H1 (cell line): ENCODE measurements around the gene C1QTNF7. TPM values are rescaled to one million over a fixed set of nuclear protein-coding genes. Genes with fewer than 3 reads are reported as not detected.

Experiments
- CTCF ChIA-PET: fragments of 300-600 bp; sonication (Branson Sonifier 250); formaldehyde crosslinking; loops from one replicate; lab custom pipeline; 2021; ENCODE audit not compliant: partially characterized antibody; lab: Charles Lee
- POLR2A ChIA-PET: fragments of 300-600 bp; sonication (Branson Sonifier 250); formaldehyde crosslinking; loops from one replicate; lab custom pipeline; 2021; ENCODE audit warnings: inconsistent platforms; ENCODE audit not compliant: partially characterized antibody; lab: Charles Lee
- DNase-seq, 2 experiments: peaks; one replicate each; pipeline versions ENCODE4 v3.0.0 to v3.0.0-alpha.2; 2010 to 2022; ENCODE audit warnings: low spot score in 2 of 2, low read depth in 1 of 2, mixed read lengths in 1 of 2
- FAIRE-seq: peaks from 2 replicates; lab custom pipeline; 2011; peaks lifted over from hg19 to GRCh38; lab: Jason Lieb, UNC
- H2AFZ ChIP-seq: 2 replicates; pipeline ENCODE4 v1.8.1; 2012; ENCODE audit warnings: low read length, inconsistent platforms
- H2AK5ac ChIP-seq: 2 replicates; pipeline ENCODE4 v1.6.1; 2013; ENCODE audit warnings: low read depth, low read length
- H2BK120ac ChIP-seq: replicated peaks from 2 replicates; pipeline ENCODE3; 2013; ENCODE audit warnings: low read depth, low read length, inconsistent platforms
- H2BK12ac ChIP-seq: 2 replicates; pipeline ENCODE4 v1.6.1; 2013; ENCODE audit warnings: low read depth, low read length
- H2BK15ac ChIP-seq: 2 replicates; pipeline ENCODE4 v1.6.1; 2013; ENCODE audit warnings: low read length
- H2BK20ac ChIP-seq: 2 replicates; pipeline ENCODE4 v1.6.1; 2013; ENCODE audit warnings: low read length
- H2BK5ac ChIP-seq: 2 replicates; pipeline ENCODE4 v1.6.1; 2013; ENCODE audit warnings: low read depth, low read length
- H3K14ac ChIP-seq: 2 replicates; pipeline ENCODE4 v1.6.1; 2013; ENCODE audit warnings: inconsistent platforms; ENCODE audit not compliant: insufficient read length
- H3K18ac ChIP-seq: 2 replicates; pipeline ENCODE4 v1.6.1; 2013; ENCODE audit warnings: low read length; ENCODE audit errors: extremely low read depth
- H3K23ac ChIP-seq: 2 replicates; pipeline ENCODE4 v1.6.1; 2013; ENCODE audit warnings: inconsistent platforms; ENCODE audit not compliant: insufficient read length
- H3K23me2 ChIP-seq: 2 replicates; pipeline ENCODE4 v1.6.1; 2013; ENCODE audit warnings: low read depth, low read length
- H3K27ac ChIP-seq: 2 replicates; pipeline ENCODE4 v1.6.1; 2011; ENCODE audit warnings: low read depth, low read length, inconsistent platforms
- H3K27me3 ChIP-seq, 4 experiments: replicated peaks in 1 of 4; 1 replicate in 1 of 4; 2 replicates in 3 of 4; pipeline versions ENCODE4 v1.6.1 to v1.8.1; 2011 to 2013; ENCODE audit warnings: low read length in 3 of 4, mild to moderate bottlenecking in 3 of 4, inconsistent platforms in 2 of 4, mixed read lengths in 2 of 4, moderate library complexity in 1 of 4; ENCODE audit not compliant: control insufficient read depth in 3 of 4, insufficient read depth in 3 of 4; ENCODE audit errors: extremely low read depth in 1 of 4
- H3K36me3 ChIP-seq, 4 experiments: 2 replicates each; pipeline versions ENCODE4 v1.6.1 to v1.8.1; 2011 to 2013; ENCODE audit warnings: mild to moderate bottlenecking in 4 of 4, low read length in 3 of 4, moderate library complexity in 2 of 4, control low read depth in 1 of 4, inconsistent platforms in 1 of 4; ENCODE audit not compliant: insufficient read depth in 4 of 4, control insufficient read depth in 2 of 4
- H3K4ac ChIP-seq: replicated peaks from 2 replicates; pipeline ENCODE3; 2013; ENCODE audit warnings: low read length, low read depth, mixed read lengths, inconsistent platforms; ENCODE audit not compliant: insufficient read length
- H3K4me1 ChIP-seq, 4 experiments: replicated peaks in 1 of 4; 1 replicate in 1 of 4; 2 replicates in 3 of 4; pipeline versions ENCODE4 v1.6.1 to v1.8.1; 2011 to 2013; ENCODE audit warnings: low read length in 3 of 4, inconsistent platforms in 2 of 4, mixed read lengths in 1 of 4; ENCODE audit not compliant: insufficient read depth in 4 of 4, control insufficient read depth in 3 of 4
- H3K4me2 ChIP-seq, 2 experiments: 2 replicates each; pipeline versions ENCODE4 v1.6.1 to v1.8.1; 2011 to 2013; ENCODE audit warnings: low read depth in 2 of 2, low read length in 2 of 2, control low read depth in 1 of 2, inconsistent platforms in 1 of 2, mild to moderate bottlenecking in 1 of 2; ENCODE audit not compliant: insufficient read depth in 1 of 2
- H3K4me3 ChIP-seq, 4 experiments: fragments of 200-600, 300-600 bp in 1 of 4; sonication (generic), shearing (Covaris generic), sonication (Bioruptor Twin) in 1 of 4; 2 replicates each; pipeline versions ENCODE4 v1.5.1 to v1.8.1; 2011 to 2016; ENCODE audit warnings: low read length in 4 of 4, low read depth in 3 of 4, control low read depth in 2 of 4, inconsistent platforms in 2 of 4, mild to moderate bottlenecking in 2 of 4, mixed read lengths in 1 of 4, moderate library complexity in 1 of 4; ENCODE audit not compliant: insufficient read depth in 2 of 4; ENCODE audit errors: extremely low read depth in 1 of 4
- H3K56ac ChIP-seq: replicated peaks from 2 replicates; pipeline ENCODE3; 2013; ENCODE audit warnings: low read depth, mild to moderate bottlenecking, mixed read lengths, low read length, inconsistent platforms; ENCODE audit not compliant: insufficient read length
- H3K79me1 ChIP-seq: 2 replicates; pipeline ENCODE4 v1.6.1; 2013; ENCODE audit warnings: low read depth, low read length, control low read depth
- H3K79me2 ChIP-seq, 2 experiments: 2 replicates each; pipeline versions ENCODE4 v1.6.1 to v1.8.1; 2012 to 2013; ENCODE audit warnings: low read length in 2 of 2, mild to moderate bottlenecking in 2 of 2, inconsistent platforms in 1 of 2; ENCODE audit not compliant: insufficient read depth in 2 of 2, control insufficient read depth in 1 of 2
- H3K9ac ChIP-seq, 4 experiments: replicated peaks in 1 of 4; 1 replicate in 1 of 4; 2 replicates in 3 of 4; pipeline versions ENCODE4 v1.6.1 to v1.8.1; 2011 to 2013; ENCODE audit warnings: low read depth in 3 of 4, low read length in 3 of 4, control low read depth in 2 of 4, mild to moderate bottlenecking in 2 of 4, moderate library complexity in 2 of 4, inconsistent platforms in 1 of 4; ENCODE audit errors: extremely low read depth in 1 of 4
- H3K9me3 ChIP-seq, 2 experiments: 2 replicates each; pipeline versions ENCODE4 v1.6.1 to v1.8.1; 2012 to 2013; ENCODE audit warnings: mild to moderate bottlenecking in 2 of 2, moderate library complexity in 2 of 2, control low read depth in 1 of 2, inconsistent platforms in 1 of 2, low read depth in 1 of 2, low read length in 1 of 2, mixed read lengths in 1 of 2; ENCODE audit not compliant: insufficient read depth in 2 of 2
- H4K20me1 ChIP-seq, 2 experiments: replicated peaks in 1 of 2; 2 replicates each; pipeline versions ENCODE3 to v1.8.1; 2011 to 2013; ENCODE audit warnings: inconsistent platforms in 2 of 2, low read length in 2 of 2, mild to moderate bottlenecking in 1 of 2; ENCODE audit not compliant: insufficient read depth in 2 of 2, control insufficient read depth in 1 of 2
- H4K5ac ChIP-seq: 2 replicates; pipeline ENCODE4 v1.6.1; 2013; ENCODE audit warnings: low read length, low read depth, mixed read lengths, inconsistent platforms; ENCODE audit not compliant: insufficient read length
- H4K8ac ChIP-seq: 2 replicates; pipeline ENCODE4 v1.8.0; 2013; ENCODE audit warnings: mild to moderate bottlenecking, moderate library complexity, low read length, inconsistent platforms; ENCODE audit not compliant: insufficient read depth; ENCODE audit errors: extremely low read depth
- H4K91ac ChIP-seq: replicated peaks from 2 replicates; pipeline ENCODE3; 2013; ENCODE audit warnings: low read length, mixed read lengths, inconsistent platforms; ENCODE audit not compliant: insufficient read length
- ASH2L ChIP-seq: fragments of 200-600, 300-600 bp; sonication (generic); IDR thresholded peaks from one replicate; pipeline ENCODE4 v1.7.1; 2017; ENCODE audit warnings: low read length
- HDAC6 ChIP-seq: IDR thresholded peaks from one replicate; pipeline ENCODE4 v1.7.1; 2012; ENCODE audit warnings: low read depth, mild to moderate bottlenecking, inconsistent platforms, low read length, moderate library complexity
- KDM4A ChIP-seq: IDR thresholded peaks from one replicate; pipeline ENCODE4 v1.7.1; 2012; ENCODE audit warnings: low read depth, mild to moderate bottlenecking, moderate library complexity, low read length, inconsistent platforms; ENCODE audit not compliant: severe bottlenecking
- RXRA ChIP-seq: IDR thresholded peaks from 2 replicates; pipeline ENCODE4 v1.6.1; 2011; ENCODE audit warnings: low read depth, mild to moderate bottlenecking, low read length, moderate library complexity; ENCODE audit not compliant: insufficient read depth
- WGBS, 2 experiments: shearing (Covaris generic) in 1 of 2; methylation state at CpG; one replicate each; pipeline versions ENCODE4 v1.1.6 to v1.1.7; 2013 to 2015; ENCODE audit warnings: low lambda C conversion rate in 2 of 2, mixed read lengths in 2 of 2, inconsistent platforms in 1 of 2, low coverage in 1 of 2, missing lambda C conversion rate in 1 of 2; ENCODE audit not compliant: insufficient replicate concordance in 2 of 2, insufficient coverage in 1 of 2, insufficient read length in 1 of 2; ENCODE audit errors: extremely low coverage in 1 of 2, missing lambda C conversion rate in 1 of 2; 5-methylcytosine and 5-hydroxymethylcytosine counted together
- polyA plus RNA-seq, 7 experiments: library from polyadenylated mRNA; depleted of rRNA in 3 of 7; stranded (reverse) in 5 of 7; unstranded in 2 of 7; fragments of >200 nt in 5 of 7; fragments of 200-250 nt in 2 of 7; gene quantifications; 1 replicate in 5 of 7; 2 replicates in 1 of 7; 4 replicates in 1 of 7; pipeline versions ENCODE4 v1.2.1 to v1.2.3, GENCODE V29; 2011 to 2013; ENCODE audit warnings: missing spikeins in 2 of 7, mixed read lengths in 2 of 7
- total RNA-seq: library from RNA; stranded (reverse); fragmentation: NEBNext Ultra II Directional; extraction: Animal tissue kit (Norgen Biotek cat#: 25700); gene quantifications from 2 replicates; pipeline ENCODE4 v1.2.1, GENCODE V29; 2021

C1QTNF7 gene
- total and polyA plus RNA-seq, 2 of the 8 experiments (the other 6 are each of a cell fraction or from before 2014, with no cell fraction given), result not detected

- Histone ChIP-seq H2BK120ac (no peak overlapping the region), H3K23ac (no peak overlapping the region), H3K4me3 (no peak overlapping the region), H3K27me3 (no peaks in the 10 kb centered on the region), H3K79me2 (no peaks in the 10 kb centered on the region), H3K18ac (no peak overlapping the region), H3K36me3 (no peaks in the 10 kb centered on the region), H3K4ac (no peak overlapping the region), H3K56ac (no peak overlapping the region), H3K9ac (no peak overlapping the region), H3K23me2 (no peaks in the 10 kb centered on the region), H2BK15ac (no peak overlapping the region), H3K27ac (no peak overlapping the region), H3K14ac (no peak overlapping the region), H3K9me3 (no peaks in the 10 kb centered on the region), H2AK5ac (no peak overlapping the region), H3K4me1 (peaks cover 0 to 4% (median 0%) of the 10 kb centered on the region in 4 experiments; a peak in 1 of 7 replicates), H2BK5ac (no peak overlapping the region), H3K79me1 (no peaks in the 10 kb centered on the region), H4K20me1 (no peaks in the 10 kb centered on the region), H2AFZ (no peak overlapping the region), H3K4me2 (no peak overlapping the region), H4K5ac (no peak overlapping the region), H4K91ac (no peak overlapping the region), H2BK12ac (no peak overlapping the region), H2BK20ac (no peak overlapping the region), H4K8ac (no peak overlapping the region)
- DNase-seq (no peak), FAIRE-seq (no peak)
- TF ChIP-seq KDM4A (no peak), HDAC6 (no peak), ASH2L (no peak), RXRA (no peak)
- POLR2A ChIA-PET, result no interaction called here
- 89% methylated on average over 5 of the region's 5 CpGs; no CpG with 5 or more reads in 1 of the 2 experiments for WGBS, 2 experiments
- CTCF ChIA-PET, result interaction anchor here (0.7 to 5.4 kb wide), 3 partner anchors 14 to 1352 kb away, joined by 3 to 42 read pairs (median 37); no protein-coding TSS in a partner anchor
Observed at GRCh38 chr4:15382669-15383273, 45.1 kb upstream of the C1QTNF7 start.
